ENCODE results near the gene NIN. TPM values are rescaled to one million over a fixed set of nuclear protein-coding genes. Genes with fewer than 3 reads are reported as not detected.
"Not testable (repeated sequence)": the region's sequence is repeated elsewhere in the genome, so short reads cannot be mapped to it uniquely, and the experiment has no call there.

NIN gene
- total RNA-seq, 2 experiments from 2014 or later, result 104 TPM

- ATAC-seq (no peak), DNase-seq (no peak)
- H3K9me3 Mint-ChIP-seq (ENCODE audit: insufficient read depth), result no peaks in the 10 kb centered on the region
- H3K36me3 Mint-ChIP-seq (ENCODE audit: low read depth), result no peaks in the 10 kb centered on the region
- POLR2A ChIA-PET, result interaction anchor here (0.7 kb wide), 1 partner anchor 21 kb away, joined by 3 read pairs; no protein-coding TSS in a partner anchor
- H3K27me3 Mint-ChIP-seq (ENCODE audit: low read depth), result peaks cover 7% of the 10 kb centered on the region
- CTCF ChIA-PET, result interaction anchor here (0.9 to 1.5 kb wide), 2 partner anchors 9 to 22 kb away, joined by 3 to 4 read pairs; no protein-coding TSS in a partner anchor
- H3K27ac Mint-ChIP-seq, result no peak overlapping the region
- H3K4me1 Mint-ChIP-seq (ENCODE audit: low read depth), result no peaks in the 10 kb centered on the region
- H3K4me3 Mint-ChIP-seq, result no peak overlapping the region
Observed at GRCh38 chr14:50705026-50705593, 125.9 kb downstream of the NIN start.

DNA sequence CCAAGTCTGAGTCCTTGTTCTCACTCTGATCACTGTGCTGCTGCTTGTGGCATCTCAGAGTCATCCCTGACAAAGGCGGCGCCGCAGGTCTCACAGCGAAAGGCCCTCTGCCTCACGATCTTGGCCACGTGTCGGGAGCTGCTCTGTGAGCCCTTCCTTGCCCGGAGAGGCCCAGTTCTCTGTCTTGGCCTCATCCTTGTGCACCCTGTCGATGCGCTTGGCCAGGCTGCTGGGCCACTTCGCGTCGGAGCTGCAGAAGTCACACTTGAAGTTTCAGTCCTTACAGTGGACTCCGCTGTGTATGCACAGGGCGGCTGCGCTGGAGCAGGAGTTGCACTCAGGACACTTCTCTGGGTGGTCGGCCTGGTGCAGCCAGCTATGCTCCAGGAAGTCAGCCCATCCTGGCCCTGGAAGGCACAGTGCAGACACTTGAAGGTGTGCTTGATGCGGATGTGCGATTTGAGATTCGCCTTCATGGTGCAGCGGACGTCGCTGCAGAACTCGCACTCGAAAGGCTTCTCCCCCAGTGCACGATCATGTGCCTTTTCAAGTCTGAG lies 126.4 kb downstream of the NIN start:
- no peak for DNase-seq

DNA sequence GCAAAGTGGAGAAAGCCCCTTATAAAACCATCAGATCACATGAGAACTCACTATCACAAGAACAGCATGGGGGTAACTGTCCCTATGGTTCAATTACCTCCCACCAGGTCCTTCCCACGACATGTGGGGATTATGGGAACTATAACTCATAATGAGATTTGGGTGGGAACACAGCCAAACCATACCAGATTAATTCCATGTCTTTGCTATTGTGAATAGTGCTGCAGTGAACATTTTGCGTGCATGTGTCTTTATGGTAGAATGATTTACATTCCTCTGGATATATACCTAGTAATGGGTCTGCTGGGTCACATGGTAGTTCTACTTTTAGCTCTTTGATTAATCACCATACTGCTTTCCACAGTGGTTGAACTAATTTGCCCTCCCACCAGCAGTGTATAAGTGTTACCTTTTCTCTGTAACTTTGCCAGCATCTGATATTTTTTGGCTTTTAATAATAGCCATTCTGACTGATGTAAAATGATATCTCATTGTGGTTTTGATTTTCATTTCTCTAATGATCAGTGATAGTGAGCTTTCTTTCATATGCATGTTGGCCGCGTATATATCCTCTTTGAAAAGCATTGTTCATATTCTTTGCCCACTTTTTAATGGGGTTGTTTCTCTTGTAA lies 133.2 kb downstream of the NIN start:
- Mint-ChIP-seq H3K9me3 (ENCODE audit: insufficient read depth) (no peaks in the 10 kb centered on the region), H3K4me3 (no peak overlapping the region), H3K27ac (no peak overlapping the region), H3K36me3 (ENCODE audit: low read depth) (no peaks in the 10 kb centered on the region), H3K4me1 (ENCODE audit: low read depth) (no peaks in the 10 kb centered on the region), H3K27me3 (ENCODE audit: low read depth) (peaks cover 17% of the 10 kb centered on the region)
- ChIA-PET POLR2A (no interaction called here), CTCF (no interaction called here)
- DNase-seq, result no peak
- no peak for ATAC-seq

More for the DNA sequence above, 126.4 kb downstream of the NIN start:
- H3K9me3 Mint-ChIP-seq (ENCODE audit: insufficient read depth), result no peaks in the 10 kb centered on the region
- no peaks in the 10 kb centered on the region for H3K4me1 Mint-ChIP-seq (ENCODE audit: low read depth)
- POLR2A ChIA-PET, result interaction anchor here (0.7 kb wide), 1 partner anchor 22 kb away, joined by 3 read pairs; no protein-coding TSS in a partner anchor
- H3K27ac Mint-ChIP-seq, result no peak overlapping the region
- H3K36me3 Mint-ChIP-seq (ENCODE audit: low read depth), result no peaks in the 10 kb centered on the region
- no peak overlapping the region for H3K4me3 Mint-ChIP-seq
- H3K27me3 Mint-ChIP-seq (ENCODE audit: low read depth), result peaks cover 9% of the 10 kb centered on the region
- ATAC-seq, result no peak
- CTCF ChIA-PET, result interaction anchor here (0.9 to 1.5 kb wide), 3 partner anchors 9 to 21 kb away, joined by 3 to 4 read pairs (median 4); no protein-coding TSS in a partner anchor

GRCh38 chr14:50694260-50694659 lies 136.7 kb downstream of the NIN start:
- CTCF ChIA-PET, result interaction anchor here (0.6 to 1.7 kb wide), 2 partner anchors 20 to 963 kb away, joined by 3 to 4 read pairs; no protein-coding TSS in a partner anchor
- not testable (repeated sequence) for ATAC-seq; H3K36me3 Mint-ChIP-seq (ENCODE audit: low read depth)

DNA sequence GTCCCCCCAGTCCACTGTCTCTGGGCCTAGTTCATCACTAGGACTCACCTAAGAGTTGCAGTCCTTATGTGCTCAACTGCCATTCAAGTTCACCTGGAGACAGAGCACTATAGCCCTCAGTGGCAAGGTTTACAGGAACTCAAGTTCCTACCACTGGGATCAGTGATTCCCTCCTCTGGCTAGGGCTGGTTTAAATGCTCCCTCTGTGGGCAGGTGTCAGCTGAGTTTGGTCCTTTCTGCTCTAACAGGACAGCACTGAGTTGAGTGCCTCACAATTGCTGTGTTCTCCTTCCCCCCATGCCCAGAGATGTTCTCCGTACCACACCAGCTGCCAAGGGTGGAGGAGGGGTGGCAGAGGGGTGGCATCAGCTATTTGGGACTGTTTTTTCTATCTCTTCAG lies 142.1 kb downstream of the NIN start:
- Mint-ChIP-seq H3K27ac (no peak overlapping the region), H3K36me3 (ENCODE audit: low read depth) (no peaks in the 10 kb centered on the region), H3K4me1 (ENCODE audit: low read depth) (no peaks in the 10 kb centered on the region), H3K27me3 (ENCODE audit: low read depth) (peaks cover 6% of the 10 kb centered on the region), H3K4me3 (no peak overlapping the region), H3K9me3 (ENCODE audit: insufficient read depth) (no peaks in the 10 kb centered on the region)
- ATAC-seq (no peak), DNase-seq (no peak)
- ChIA-PET CTCF (no interaction called here), POLR2A (no interaction called here)

More at GRCh38 chr14:50694260-50694659, 136.7 kb downstream of the NIN start:
- H3K4me1 Mint-ChIP-seq (ENCODE audit: low read depth); H3K27me3 Mint-ChIP-seq (ENCODE audit: low read depth); DNase-seq; H3K4me3 Mint-ChIP-seq; POLR2A ChIA-PET; H3K27ac Mint-ChIP-seq; H3K9me3 Mint-ChIP-seq (ENCODE audit: insufficient read depth): not testable (repeated sequence)

DNA sequence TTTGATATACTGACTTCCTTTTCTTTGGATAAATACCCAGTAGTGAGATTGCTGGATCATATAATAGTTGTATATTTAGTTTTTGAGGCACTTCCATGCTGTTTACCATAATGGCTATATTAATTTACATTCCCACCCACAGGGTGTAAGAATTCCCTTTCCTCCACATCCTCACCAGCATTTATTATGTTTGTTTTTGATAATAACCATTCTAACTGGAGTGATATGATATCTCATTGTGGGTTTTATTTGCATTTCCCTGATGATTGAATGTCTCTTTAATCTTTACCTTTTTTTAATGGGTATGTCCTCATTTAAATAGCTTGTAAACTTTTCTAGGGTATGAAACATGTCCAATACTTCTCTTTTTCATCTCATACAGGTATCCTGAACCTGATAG lies 151.3 kb downstream of the NIN start:
- no peak for ATAC-seq
- ChIA-PET CTCF (no interaction called here), POLR2A (no interaction called here)
- H3K9me3 Mint-ChIP-seq (ENCODE audit: insufficient read depth), result no peaks in the 10 kb centered on the region
- peaks cover 8% of the 10 kb centered on the region for H3K4me1 Mint-ChIP-seq (ENCODE audit: low read depth)
- no peak overlapping the region for H3K27ac Mint-ChIP-seq
- no peak overlapping the region for H3K4me3 Mint-ChIP-seq
- H3K27me3 Mint-ChIP-seq (ENCODE audit: low read depth), result no peaks in the 10 kb centered on the region
- H3K36me3 Mint-ChIP-seq (ENCODE audit: low read depth), result no peaks in the 10 kb centered on the region
- DNase-seq, result no peak

DNA sequence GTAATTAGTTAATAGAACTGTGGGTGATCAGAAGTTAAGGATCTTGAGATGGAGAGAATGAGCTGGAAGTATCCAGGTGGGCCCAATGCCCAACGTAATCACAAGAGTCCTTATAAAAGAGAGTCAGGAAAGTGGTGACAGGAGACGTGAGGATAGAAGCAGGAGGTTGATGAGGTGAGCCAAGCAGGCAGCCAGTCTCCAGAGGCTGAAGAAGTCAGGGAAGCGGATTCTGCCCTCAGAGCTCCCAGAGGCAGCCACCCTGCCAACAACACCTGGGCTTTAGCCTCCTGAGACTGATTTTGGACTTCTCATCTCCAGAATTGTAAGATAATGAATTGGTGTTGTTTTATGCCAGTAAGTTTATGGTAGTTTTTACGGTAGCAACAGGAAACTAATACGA lies 152.8 kb downstream of the NIN start:
- Mint-ChIP-seq H3K9me3 (ENCODE audit: insufficient read depth) (no peaks in the 10 kb centered on the region), H3K36me3 (ENCODE audit: low read depth) (no peaks in the 10 kb centered on the region), H3K27ac (no peak overlapping the region), H3K27me3 (ENCODE audit: low read depth) (no peaks in the 10 kb centered on the region), H3K4me1 (ENCODE audit: low read depth) (peaks cover 8% of the 10 kb centered on the region), H3K4me3 (no peak overlapping the region)
- CTCF ChIA-PET, result no interaction called here
- DNase-seq (no peak), ATAC-seq (no peak)
- POLR2A ChIA-PET, result no interaction called here

DNA sequence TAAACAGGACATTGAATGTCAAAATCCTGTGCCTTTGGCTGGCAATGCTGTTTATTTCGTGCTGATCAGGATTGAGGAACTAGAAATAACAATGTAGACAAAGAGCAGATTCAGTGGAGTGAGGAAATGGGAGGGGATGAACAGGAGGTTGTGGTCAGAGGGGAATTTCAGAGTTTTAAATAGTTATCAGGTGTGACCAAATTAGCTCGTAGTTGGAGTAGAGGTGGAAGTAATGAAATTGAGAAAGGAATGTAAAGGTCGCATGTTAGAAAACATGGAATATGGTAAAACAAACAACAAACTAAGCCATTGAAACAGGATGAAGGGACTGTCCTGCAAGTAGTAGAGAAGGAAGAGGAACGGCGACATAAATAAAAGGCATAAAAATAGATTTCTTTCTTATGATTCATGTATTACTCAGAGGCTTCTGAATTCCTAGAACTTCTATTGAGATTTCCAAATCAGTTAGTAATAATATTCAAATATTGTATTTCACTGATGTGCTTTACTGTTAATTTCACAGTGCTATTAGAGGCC lies 153.4 kb downstream of the NIN start:
- DNase-seq (no peak), ATAC-seq (no peak)
- Mint-ChIP-seq H3K36me3 (ENCODE audit: low read depth) (no peaks in the 10 kb centered on the region), H3K27ac (no peak overlapping the region), H3K27me3 (ENCODE audit: low read depth) (no peaks in the 10 kb centered on the region), H3K4me3 (no peak overlapping the region), H3K4me1 (ENCODE audit: low read depth) (peaks cover 8% of the 10 kb centered on the region), H3K9me3 (ENCODE audit: insufficient read depth) (no peaks in the 10 kb centered on the region)
- ChIA-PET CTCF (interaction anchor here (1.1 kb wide), 1 partner anchor 8 kb away, joined by 3 read pairs; no protein-coding TSS in a partner anchor), POLR2A (no interaction called here)

GRCh38 chr14:50676814-50677516 lies 154.0 kb downstream of the NIN start:
- DNase-seq (no peak), ATAC-seq (no peak)
- Mint-ChIP-seq H3K36me3 (ENCODE audit: low read depth) (no peaks in the 10 kb centered on the region), H3K9me3 (ENCODE audit: insufficient read depth) (no peaks in the 10 kb centered on the region), H3K27me3 (ENCODE audit: low read depth) (no peaks in the 10 kb centered on the region), H3K4me3 (no peak overlapping the region), H3K4me1 (ENCODE audit: low read depth) (peaks cover 8% of the 10 kb centered on the region), H3K27ac (no peak overlapping the region)
- POLR2A ChIA-PET, result no interaction called here
- CTCF ChIA-PET, result interaction anchor here (1.1 kb wide), 1 partner anchor 9 kb away, joined by 3 read pairs; no protein-coding TSS in a partner anchor

DNA sequence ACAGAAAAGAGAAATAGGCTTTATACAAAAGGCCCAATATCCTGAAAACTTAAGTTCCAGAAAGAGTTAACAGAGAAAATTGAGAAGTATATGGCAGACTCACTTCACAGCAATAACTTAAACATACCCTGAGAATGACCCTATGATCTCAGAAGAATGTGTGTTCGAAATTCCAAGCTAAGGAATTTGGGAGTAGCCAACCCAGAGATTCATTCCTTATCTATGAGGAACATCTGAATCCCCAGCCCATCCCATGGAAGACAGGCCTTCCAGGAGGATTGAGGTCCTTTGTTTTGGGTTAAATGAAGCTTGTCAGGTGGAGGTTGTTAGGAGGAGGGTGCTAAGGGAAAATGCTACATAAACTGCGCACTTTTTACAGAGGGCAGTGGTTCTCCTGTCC lies 155.4 kb downstream of the NIN start:
- Mint-ChIP-seq H3K27ac (no peak overlapping the region), H3K4me1 (ENCODE audit: low read depth) (peaks cover 8% of the 10 kb centered on the region), H3K9me3 (ENCODE audit: insufficient read depth) (no peaks in the 10 kb centered on the region), H3K4me3 (no peak overlapping the region), H3K36me3 (ENCODE audit: low read depth) (no peaks in the 10 kb centered on the region), H3K27me3 (ENCODE audit: low read depth) (no peaks in the 10 kb centered on the region)
- ChIA-PET CTCF (no interaction called here), POLR2A (no interaction called here)
- no peak for ATAC-seq
- no peak for DNase-seq

- DNase-seq (no peak), ATAC-seq (no peak)
- Mint-ChIP-seq H3K4me1 (ENCODE audit: low read depth) (peaks cover 12% of the 10 kb centered on the region), H3K4me3 (no peak overlapping the region), H3K27me3 (ENCODE audit: low read depth) (peaks cover 2% of the 10 kb centered on the region), H3K9me3 (ENCODE audit: insufficient read depth) (no peaks in the 10 kb centered on the region), H3K36me3 (ENCODE audit: low read depth) (no peaks in the 10 kb centered on the region), H3K27ac (no peak overlapping the region)
- POLR2A ChIA-PET, result no interaction called here
- CTCF ChIA-PET, result no interaction called here
Observed at GRCh38 chr14:50670866-50671256, 160.1 kb downstream of the NIN start.

Measured in activated CD8-positive, alpha-beta T cell treated with anti-CD3 and anti-CD28 coated beads, Interleukin-2, amount 10 ng/mL, durations not matched to agents 7 days and 5 days (primary cell).